Measurements from ENCODE around the gene CD59.

DNA sequence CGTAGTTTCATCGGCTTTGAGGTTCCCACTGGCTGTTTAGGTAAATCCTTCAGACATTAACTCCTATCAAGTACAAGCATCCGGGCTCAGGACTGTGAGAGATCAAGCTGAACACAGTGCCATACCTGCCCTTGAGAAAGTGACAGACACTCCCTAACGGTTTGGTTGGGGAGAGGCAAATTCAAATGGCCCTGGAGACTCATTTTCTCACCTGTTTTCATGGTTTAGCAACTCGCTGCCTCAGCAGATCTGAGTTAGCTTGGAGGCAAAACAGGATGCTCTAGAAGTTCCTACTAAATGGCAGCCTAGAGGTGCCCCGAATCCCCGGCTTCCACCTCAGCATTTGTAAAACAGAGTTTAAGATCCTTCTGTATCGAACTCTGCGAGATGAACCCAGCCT is 41.7 kb upstream of the CD59 start:
- TF ChIP-seq POLR2A (IDR thresholded peaks at IDR 0.05) (no peak), POLR2AphosphoS5 (IDR thresholded peaks at IDR 0.05; ENCODE audit: insufficient read depth in 1 of 2, low read depth in 1 of 2) (no peak)
- TF ChIP-seq, protein P1, sequence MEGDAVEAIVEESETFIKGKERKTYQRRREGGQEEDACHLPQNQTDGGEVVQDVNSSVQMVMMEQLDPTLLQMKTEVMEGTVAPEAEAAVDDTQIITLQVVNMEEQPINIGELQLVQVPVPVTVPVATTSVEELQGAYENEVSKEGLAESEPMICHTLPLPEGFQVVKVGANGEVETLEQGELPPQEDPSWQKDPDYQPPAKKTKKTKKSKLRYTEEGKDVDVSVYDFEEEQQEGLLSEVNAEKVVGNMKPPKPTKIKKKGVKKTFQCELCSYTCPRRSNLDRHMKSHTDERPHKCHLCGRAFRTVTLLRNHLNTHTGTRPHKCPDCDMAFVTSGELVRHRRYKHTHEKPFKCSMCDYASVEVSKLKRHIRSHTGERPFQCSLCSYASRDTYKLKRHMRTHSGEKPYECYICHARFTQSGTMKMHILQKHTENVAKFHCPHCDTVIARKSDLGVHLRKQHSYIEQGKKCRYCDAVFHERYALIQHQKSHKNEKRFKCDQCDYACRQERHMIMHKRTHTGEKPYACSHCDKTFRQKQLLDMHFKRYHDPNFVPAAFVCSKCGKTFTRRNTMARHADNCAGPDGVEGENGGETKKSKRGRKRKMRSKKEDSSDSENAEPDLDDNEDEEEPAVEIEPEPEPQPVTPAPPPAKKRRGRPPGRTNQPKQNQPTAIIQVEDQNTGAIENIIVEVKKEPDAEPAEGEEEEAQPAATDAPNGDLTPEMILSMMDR (IDR thresholded peaks at IDR 0.05), result no peak
